Endothelial cell of umbilical vein (primary cell): ENCODE data around the gene KCNB1.

Source experiments
- POLR2A ChIP-seq: IDR thresholded peaks from 2 replicates; pipeline ENCODE4 v1.6.1; 2012; ENCODE audit warnings: low read depth, mild to moderate bottlenecking, control low read depth, low read length
- TF ChIP-seq, protein P1 (sequence below), 2 donors: IDR thresholded peaks; 1 replicate in 1 of 2; 2 replicates in 1 of 2; pipeline ENCODE4 v1.5.1; 2011; ENCODE audit warnings: low read length in 2 of 2, mild to moderate bottlenecking in 2 of 2, moderate library complexity in 2 of 2, control low read depth in 1 of 2, inconsistent platforms in 1 of 2, low read depth in 1 of 2; ENCODE audit not compliant: insufficient read depth in 1 of 2; ENCODE audit errors: extremely low read depth in 1 of 2

DNA sequence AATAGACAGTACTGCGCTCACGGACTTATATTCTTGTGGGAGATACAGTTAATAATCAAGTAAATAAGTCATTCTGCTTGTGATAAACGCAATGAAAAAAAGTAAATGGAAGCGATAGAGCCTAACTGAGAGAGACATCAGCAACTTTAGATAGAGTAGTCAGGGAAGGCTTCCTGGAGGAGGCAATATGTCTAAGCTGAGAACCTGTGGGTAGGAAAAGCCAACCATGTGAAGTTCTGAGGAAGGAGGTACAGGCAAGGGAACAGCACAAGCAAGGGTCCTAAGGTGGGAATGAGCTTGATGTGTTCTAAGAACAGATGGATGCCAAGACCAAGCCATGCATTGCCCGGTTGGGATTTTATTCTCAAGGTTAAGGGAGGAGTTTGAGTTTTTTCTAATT, 7.2 kb upstream of the KCNB1 start:
- TF ChIP-seq, protein P1, sequence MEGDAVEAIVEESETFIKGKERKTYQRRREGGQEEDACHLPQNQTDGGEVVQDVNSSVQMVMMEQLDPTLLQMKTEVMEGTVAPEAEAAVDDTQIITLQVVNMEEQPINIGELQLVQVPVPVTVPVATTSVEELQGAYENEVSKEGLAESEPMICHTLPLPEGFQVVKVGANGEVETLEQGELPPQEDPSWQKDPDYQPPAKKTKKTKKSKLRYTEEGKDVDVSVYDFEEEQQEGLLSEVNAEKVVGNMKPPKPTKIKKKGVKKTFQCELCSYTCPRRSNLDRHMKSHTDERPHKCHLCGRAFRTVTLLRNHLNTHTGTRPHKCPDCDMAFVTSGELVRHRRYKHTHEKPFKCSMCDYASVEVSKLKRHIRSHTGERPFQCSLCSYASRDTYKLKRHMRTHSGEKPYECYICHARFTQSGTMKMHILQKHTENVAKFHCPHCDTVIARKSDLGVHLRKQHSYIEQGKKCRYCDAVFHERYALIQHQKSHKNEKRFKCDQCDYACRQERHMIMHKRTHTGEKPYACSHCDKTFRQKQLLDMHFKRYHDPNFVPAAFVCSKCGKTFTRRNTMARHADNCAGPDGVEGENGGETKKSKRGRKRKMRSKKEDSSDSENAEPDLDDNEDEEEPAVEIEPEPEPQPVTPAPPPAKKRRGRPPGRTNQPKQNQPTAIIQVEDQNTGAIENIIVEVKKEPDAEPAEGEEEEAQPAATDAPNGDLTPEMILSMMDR (IDR thresholded peaks at IDR 0.05; ENCODE audit: extremely low read depth in 1 of 2, insufficient read depth in 1 of 2, low read depth in 1 of 2, low read length in 2 of 2), result no peak
- no peak for TF ChIP-seq POLR2A
